Astrocyte (in vitro differentiated cells and primary cell): ENCODE measurements around the gene NPS. TPM values are rescaled to one million over a fixed set of nuclear protein-coding genes. Genes with fewer than 3 reads are reported as not detected.

Experiments used
- DNase-seq: peaks from one replicate; pipeline ENCODE4 v3.0.0-alpha.2; 2010; ENCODE audit warnings: low read depth
- FAIRE-seq: peaks from 2 replicates; lab custom pipeline; 2011; peaks lifted over from hg19 to GRCh38; lab: Jason Lieb, UNC
- H2AFZ ChIP-seq: 2 replicates; pipeline ENCODE4 v1.6.0; 2012; ENCODE audit warnings: low read depth, low read length, inconsistent platforms
- H3K27ac ChIP-seq: 2 replicates; pipeline ENCODE4 v1.5.1; 2011; ENCODE audit warnings: low read depth, low read length, inconsistent platforms
- H3K27me3 ChIP-seq: 2 replicates; pipeline ENCODE4 v1.6.0; 2011; ENCODE audit warnings: low read length, inconsistent platforms; ENCODE audit not compliant: insufficient read depth
- H3K36me3 ChIP-seq: 2 replicates; pipeline ENCODE4 v1.5.1; 2011; ENCODE audit warnings: low read length, inconsistent platforms; ENCODE audit not compliant: insufficient read depth
- H3K4me1 ChIP-seq: 2 replicates; pipeline ENCODE4 v1.5.1; 2011; ENCODE audit warnings: low read length, inconsistent platforms; ENCODE audit not compliant: insufficient read depth
- H3K4me2 ChIP-seq: 2 replicates; pipeline ENCODE4 v1.6.0; 2012; ENCODE audit warnings: low read length, inconsistent platforms
- H3K4me3 ChIP-seq: 2 replicates; pipeline ENCODE4 v1.5.1; 2011; ENCODE audit warnings: low read depth, mild to moderate bottlenecking, low read length, inconsistent platforms; ENCODE audit not compliant: insufficient read depth
- H3K79me2 ChIP-seq: 2 replicates; pipeline ENCODE4 v1.6.0; 2012; ENCODE audit warnings: mild to moderate bottlenecking, low read length, inconsistent platforms; ENCODE audit not compliant: insufficient read depth
- H3K9ac ChIP-seq: 2 replicates; pipeline ENCODE4 v1.6.0; 2012; ENCODE audit warnings: mild to moderate bottlenecking, low read length, inconsistent platforms
- H3K9me3 ChIP-seq: 2 replicates; pipeline ENCODE4 v1.5.1; 2012; ENCODE audit warnings: low read depth, mild to moderate bottlenecking, low read length, inconsistent platforms; ENCODE audit not compliant: insufficient read depth
- H4K20me1 ChIP-seq: 2 replicates; pipeline ENCODE4 v1.6.0; 2012; ENCODE audit warnings: low read length, inconsistent platforms; ENCODE audit not compliant: insufficient read depth
- H3K27ac Mint-ChIP-seq: one replicate; pipeline ENCODE4 v1.8.0; 2021; ENCODE audit warnings: mild to moderate bottlenecking, mixed read lengths; ENCODE audit not compliant: unreplicated experiment
- H3K27me3 Mint-ChIP-seq: one replicate; pipeline ENCODE4 v1.8.0; 2021; ENCODE audit warnings: low read depth, mixed read lengths; ENCODE audit not compliant: unreplicated experiment
- H3K36me3 Mint-ChIP-seq: one replicate; pipeline ENCODE4 v1.8.0; 2021; ENCODE audit warnings: low read depth, mixed read lengths; ENCODE audit not compliant: unreplicated experiment
- H3K4me1 Mint-ChIP-seq: one replicate; pipeline ENCODE4 v1.8.0; 2021; ENCODE audit warnings: low read depth, mixed read lengths; ENCODE audit not compliant: unreplicated experiment
- H3K4me3 Mint-ChIP-seq: one replicate; pipeline ENCODE4 v1.8.0; 2021; ENCODE audit warnings: mild to moderate bottlenecking, moderate library complexity, mixed read lengths; ENCODE audit not compliant: unreplicated experiment
- H3K9me3 Mint-ChIP-seq: one replicate; pipeline ENCODE4 v1.8.0; 2021; ENCODE audit warnings: mild to moderate bottlenecking, mixed read lengths; ENCODE audit not compliant: unreplicated experiment
- CTCF ChIP-seq: IDR thresholded peaks from 2 replicates; pipeline ENCODE4 v1.5.1; 2011; ENCODE audit warnings: low read depth, mild to moderate bottlenecking, inconsistent platforms, low read length, moderate library complexity; ENCODE audit not compliant: insufficient read depth
- EZH2 ChIP-seq: IDR thresholded peaks from 2 replicates; pipeline ENCODE4 v1.6.1; 2012; ENCODE audit warnings: mild to moderate bottlenecking, low read length, inconsistent platforms; ENCODE audit not compliant: insufficient read depth
- total RNA-seq: library from RNA; stranded (reverse); gene quantifications from 2 replicates; pipeline ENCODE4 v1.2.1, GENCODE V29; 2021

Gene NPS
- total RNA-seq, 1 donor from 2014 or later = not detected

GRCh38 chr10:127552446-127552845 lies 3.3 kb downstream of the NPS start:
- H3K9me3 Mint-ChIP-seq = no peaks in the 10 kb centered on the region
- Histone ChIP-seq H3K4me1 (no peaks in the 10 kb centered on the region), H2AFZ (no peak overlapping the region), H3K79me2 (no peaks in the 10 kb centered on the region), H3K4me3 (no peak overlapping the region), H3K27me3 (no peaks in the 10 kb centered on the region), H3K4me2 (no peak overlapping the region), H3K9ac (no peak overlapping the region), H4K20me1 (no peaks in the 10 kb centered on the region), H3K9me3 (no peaks in the 10 kb centered on the region), H3K36me3 (no peaks in the 10 kb centered on the region), H3K27ac (no peak overlapping the region)
- TF ChIP-seq CTCF (no peak), EZH2 (no peak)
- no peak overlapping the region for H3K27ac Mint-ChIP-seq
- H3K27me3 Mint-ChIP-seq = peaks cover 6% of the 10 kb centered on the region
- H3K36me3 Mint-ChIP-seq = no peaks in the 10 kb centered on the region
- peaks cover 11% of the 10 kb centered on the region for H3K4me1 Mint-ChIP-seq
- DNase-seq (no peak), FAIRE-seq (no peak)
- no peak overlapping the region for H3K4me3 Mint-ChIP-seq

GRCh38 chr10:127553417-127553816 lies 4.3 kb downstream of the NPS start:
- H3K27me3 ChIP-seq = no peaks in the 10 kb centered on the region
- TF ChIP-seq CTCF (no peak), EZH2 (no peak)
- H3K27me3 Mint-ChIP-seq = peaks cover 9% of the 10 kb centered on the region

GRCh38 chr10:127556916-127557315 lies 7.8 kb downstream of the NPS start:
- Histone ChIP-seq H4K20me1 (no peaks in the 10 kb centered on the region), H3K27ac (no peak overlapping the region), H3K79me2 (no peaks in the 10 kb centered on the region), H3K9me3 (no peaks in the 10 kb centered on the region), H3K4me1 (no peaks in the 10 kb centered on the region), H3K27me3 (no peaks in the 10 kb centered on the region), H3K36me3 (no peaks in the 10 kb centered on the region), H2AFZ (no peak overlapping the region), H3K9ac (no peak overlapping the region), H3K4me2 (no peak overlapping the region), H3K4me3 (no peak overlapping the region)
- TF ChIP-seq EZH2 (no peak), CTCF (no peak)
- Mint-ChIP-seq H3K4me3 (no peak overlapping the region), H3K27me3 (peaks cover 24% of the 10 kb centered on the region), H3K4me1 (no peaks in the 10 kb centered on the region), H3K9me3 (no peaks in the 10 kb centered on the region), H3K36me3 (no peaks in the 10 kb centered on the region), H3K27ac (no peak overlapping the region)
- DNase-seq (no peak), FAIRE-seq (no peak)

More at GRCh38 chr10:127553417-127553816, 4.3 kb downstream of the NPS start:
- no peaks in the 10 kb centered on the region for H3K4me1 ChIP-seq
- no peak overlapping the region for H2AFZ ChIP-seq
- no peaks in the 10 kb centered on the region for H3K79me2 ChIP-seq
- no peak for FAIRE-seq
- H4K20me1 ChIP-seq = no peaks in the 10 kb centered on the region
- Mint-ChIP-seq H3K27ac (no peak overlapping the region), H3K36me3 (no peaks in the 10 kb centered on the region), H3K4me1 (peaks cover 11% of the 10 kb centered on the region), H3K9me3 (no peaks in the 10 kb centered on the region), H3K4me3 (no peak overlapping the region)
- DNase-seq = no peak
- H3K9me3 ChIP-seq = no peaks in the 10 kb centered on the region
- no peak overlapping the region for H3K9ac ChIP-seq
- no peak overlapping the region for H3K4me2 ChIP-seq
- H3K36me3 ChIP-seq = no peaks in the 10 kb centered on the region
- no peak overlapping the region for H3K27ac ChIP-seq
- no peak overlapping the region for H3K4me3 ChIP-seq
